Loucy (cell line): ENCODE measurements around the gene DDX19B.
"Not testable (repeated sequence)": the region's sequence is repeated elsewhere in the genome, so short reads cannot be mapped to it uniquely, and the experiment has no call there.

Experiments
- H2AFZ ChIP-seq: fragments of 200-600 bp; sonication (generic); 2 replicates; pipeline ENCODE4 v1.6.0; 2016; ENCODE audit warnings: antibody characterized with exemption, mild to moderate bottlenecking, low read length, moderate library complexity
- H3F3A ChIP-seq: fragments of 200-600 bp; 2 replicates; pipeline ENCODE4 v1.6.0; 2016; ENCODE audit warnings: antibody characterized with exemption, low read depth, mild to moderate bottlenecking
- H3K27me3 ChIP-seq: fragments of 200-600 bp; sonication (generic); 2 replicates; pipeline ENCODE4 v1.6.1; 2014; ENCODE audit warnings: low read length, mild to moderate bottlenecking; ENCODE audit not compliant: insufficient read depth, poor library complexity, severe bottlenecking
- H3K36me3 ChIP-seq: fragments of 200-600 bp; sonication (generic); 2 replicates; pipeline ENCODE4 v1.6.1; 2016; ENCODE audit warnings: low read length; ENCODE audit not compliant: insufficient read depth
- H3K4me1 ChIP-seq: fragments of 200-600 bp; sonication (generic); 2 replicates; pipeline ENCODE4 v1.5.1; 2014; ENCODE audit warnings: low read length, mild to moderate bottlenecking; ENCODE audit not compliant: insufficient read depth, poor library complexity, severe bottlenecking
- H3K4me2 ChIP-seq: fragments of 200-600 bp; sonication (generic); 2 replicates; pipeline ENCODE4 v1.6.0; 2014; ENCODE audit warnings: antibody characterized with exemption, low read length, low read depth, mild to moderate bottlenecking; ENCODE audit not compliant: poor library complexity, severe bottlenecking
- H3K4me3 ChIP-seq: fragments of 200-600 bp; sonication (generic); 2 replicates; pipeline ENCODE4 v1.5.1; 2014; ENCODE audit warnings: low read length, mild to moderate bottlenecking, mixed read lengths; ENCODE audit not compliant: poor library complexity, severe bottlenecking
- H3K79me2 ChIP-seq: fragments of 200-600 bp; sonication (generic); 2 replicates; pipeline ENCODE4 v1.6.1; 2014; ENCODE audit warnings: low read length; ENCODE audit not compliant: insufficient read depth
- H3K9ac ChIP-seq: fragments of 200-600 bp; sonication (generic); 2 replicates; pipeline ENCODE4 v1.6.0; 2014; ENCODE audit warnings: mild to moderate bottlenecking, low read depth, low read length, moderate library complexity; ENCODE audit not compliant: poor library complexity, severe bottlenecking
- H3K9me2 ChIP-seq: fragments of 200-600 bp; sonication (generic); replicated peaks from 2 replicates; pipeline ENCODE4 v1.6.1; 2016; ENCODE audit warnings: low read depth, low read length, mixed read lengths
- H3K9me3 ChIP-seq: fragments of 200-600 bp; sonication (generic); 2 replicates; pipeline ENCODE4 v1.6.1; 2014; ENCODE audit warnings: mild to moderate bottlenecking, antibody characterized with exemption, low read length, low read depth; ENCODE audit not compliant: insufficient read depth
- H4K20me1 ChIP-seq: fragments of 200-600 bp; sonication (generic); 2 replicates; pipeline ENCODE4 v1.6.0; 2014; ENCODE audit warnings: antibody characterized with exemption, low read length, mild to moderate bottlenecking; ENCODE audit not compliant: insufficient read depth, poor library complexity, severe bottlenecking
- CTCF ChIP-seq: fragments of 200-600 bp; sonication (generic); conservative IDR thresholded peaks from 2 replicates; pipeline ENCODE4 v1.5.1; 2014; ENCODE audit warnings: mild to moderate bottlenecking, antibody characterized with exemption, low read length
- EZH2phosphoT487 ChIP-seq: fragments of 200-600 bp; IDR thresholded peaks from 2 replicates; pipeline ENCODE4 v1.6.1; 2018; ENCODE audit warnings: antibody characterized with exemption, mild to moderate bottlenecking, moderate library complexity, borderline replicate concordance

DDX19B gene

GRCh38 chr16:70331588-70332358 lies 32.8 kb downstream of the DDX19B start:
- no peaks in the 10 kb centered on the region for H3K4me1 ChIP-seq
- H3K9me3 ChIP-seq, result no peaks in the 10 kb centered on the region
- H3F3A ChIP-seq, result no peaks in the 10 kb centered on the region
- no peaks in the 10 kb centered on the region for H3K79me2 ChIP-seq
- no peaks in the 10 kb centered on the region for H3K27me3 ChIP-seq
- no peak overlapping the region for H3K4me2 ChIP-seq
- H2AFZ ChIP-seq, result no peak overlapping the region
- no peaks in the 10 kb centered on the region for H4K20me1 ChIP-seq
- no peak overlapping the region for H3K4me3 ChIP-seq
- no peak overlapping the region for H3K9ac ChIP-seq
- H3K36me3 ChIP-seq, result peaks cover 43% of the 10 kb centered on the region; the same call in 1 of the 2 replicates
- no peak for TF ChIP-seq EZH2phosphoT487
- peak; percentile 60 for TF ChIP-seq CTCF
- H3K9me2 ChIP-seq, result no peaks in the 10 kb centered on the region

DNA sequence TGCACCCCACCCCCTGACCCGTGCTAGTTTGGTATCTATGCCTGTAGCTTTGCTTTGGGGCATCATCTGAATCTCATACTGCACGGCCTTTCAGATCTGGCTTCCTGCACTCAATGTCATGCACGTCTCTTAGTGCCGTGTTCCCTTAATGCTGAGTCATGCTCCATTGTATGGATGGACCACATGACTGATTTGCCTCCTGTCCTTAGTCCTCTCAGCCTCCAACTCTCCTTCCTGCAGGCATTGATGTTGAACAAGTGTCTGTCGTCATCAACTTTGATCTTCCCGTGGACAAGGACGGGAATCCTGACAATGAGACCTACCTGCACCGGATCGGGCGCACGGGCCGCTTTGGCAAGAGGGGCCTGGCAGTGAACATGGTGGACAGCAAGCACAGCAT lies 33.7 kb downstream of the DDX19B start:
- not testable (repeated sequence) for H2AFZ ChIP-seq, H3K4me1 ChIP-seq, H4K20me1 ChIP-seq, H3K9ac ChIP-seq, H3F3A ChIP-seq, H3K4me2 ChIP-seq, H3K79me2 ChIP-seq, H3K4me3 ChIP-seq, H3K27me3 ChIP-seq, H3K9me3 ChIP-seq, H3K9me2 ChIP-seq
- peaks cover 43% of the 10 kb centered on the region; the same call in 1 of the 2 replicates for H3K36me3 ChIP-seq

DNA sequence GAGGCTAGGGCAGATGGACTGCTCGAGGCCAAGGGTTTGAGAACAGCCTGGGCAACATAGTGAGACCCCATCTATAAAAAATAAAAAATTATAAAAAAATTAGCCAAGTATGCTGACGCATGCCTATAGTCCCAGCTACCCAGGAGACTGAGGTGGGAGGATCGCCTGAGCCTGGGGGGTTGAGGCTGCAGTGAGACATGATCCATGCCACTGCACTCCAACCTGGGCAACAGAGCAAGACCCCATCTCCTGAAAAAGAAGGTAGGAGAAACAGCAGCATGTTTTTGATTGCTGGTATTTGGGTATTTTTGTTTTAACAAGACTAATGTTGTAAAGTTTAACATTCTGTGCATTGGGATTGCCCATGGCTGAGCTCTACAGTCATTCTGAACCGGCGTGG lies 38.8 kb downstream of the DDX19B start:
- Histone ChIP-seq H3K9ac (no peak overlapping the region), H2AFZ (no peak overlapping the region), H3K79me2 (no peaks in the 10 kb centered on the region), H4K20me1 (no peaks in the 10 kb centered on the region), H3K27me3 (no peaks in the 10 kb centered on the region), H3K9me2 (no peaks in the 10 kb centered on the region), H3F3A (no peaks in the 10 kb centered on the region), H3K4me1 (no peaks in the 10 kb centered on the region), H3K36me3 (peaks cover 22% of the 10 kb centered on the region; the same call in 1 of the 2 replicates), H3K9me3 (no peaks in the 10 kb centered on the region), H3K4me3 (no peak overlapping the region), H3K4me2 (no peak overlapping the region)
- TF ChIP-seq EZH2phosphoT487 (no peak), CTCF (no peak)

DNA sequence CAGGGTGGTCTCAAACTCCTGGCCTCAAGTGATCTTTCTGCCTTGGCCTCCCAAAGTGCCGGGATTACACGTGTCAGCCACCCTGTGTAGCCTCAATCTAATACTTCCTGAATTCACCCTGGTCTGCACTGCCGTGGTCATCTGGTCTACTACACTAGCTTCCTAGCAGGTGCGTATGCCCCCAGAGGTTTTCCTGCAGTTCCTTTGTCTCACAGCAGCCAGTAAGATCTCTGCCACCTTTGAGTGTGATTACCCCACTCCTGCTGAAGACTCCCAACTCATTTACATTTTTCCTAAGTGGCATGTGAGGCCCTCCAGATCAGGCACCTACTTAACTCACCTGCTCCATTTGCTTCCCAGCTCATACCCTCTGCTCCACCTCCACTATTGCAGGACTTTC lies 42.6 kb downstream of the DDX19B start:
- no peaks in the 10 kb centered on the region for H3K9me2 ChIP-seq
- H4K20me1 ChIP-seq, result no peaks in the 10 kb centered on the region
- no peak overlapping the region for H3K4me2 ChIP-seq
- no peaks in the 10 kb centered on the region for H3K36me3 ChIP-seq
- peaks cover 13% of the 10 kb centered on the region for H3K79me2 ChIP-seq
- no peaks in the 10 kb centered on the region for H3F3A ChIP-seq
- H3K9ac ChIP-seq, result no peak overlapping the region
- no peaks in the 10 kb centered on the region for H3K27me3 ChIP-seq
- H2AFZ ChIP-seq, result no peak overlapping the region
- H3K4me1 ChIP-seq, result peaks cover 8% of the 10 kb centered on the region
- TF ChIP-seq CTCF, result no peak
- no peaks in the 10 kb centered on the region for H3K9me3 ChIP-seq
- H3K4me3 ChIP-seq, result no peak overlapping the region
